GM10847 (cell line): ENCODE results near the gene INPP5J.

ENCODE experiments used
- POLR2A ChIP-seq: IDR thresholded peaks from 2 replicates; pipeline ENCODE4 v1.6.1; 2011; ENCODE audit not compliant: insufficient read length; ENCODE audit errors: extremely low read depth

The INPP5J gene

DNA sequence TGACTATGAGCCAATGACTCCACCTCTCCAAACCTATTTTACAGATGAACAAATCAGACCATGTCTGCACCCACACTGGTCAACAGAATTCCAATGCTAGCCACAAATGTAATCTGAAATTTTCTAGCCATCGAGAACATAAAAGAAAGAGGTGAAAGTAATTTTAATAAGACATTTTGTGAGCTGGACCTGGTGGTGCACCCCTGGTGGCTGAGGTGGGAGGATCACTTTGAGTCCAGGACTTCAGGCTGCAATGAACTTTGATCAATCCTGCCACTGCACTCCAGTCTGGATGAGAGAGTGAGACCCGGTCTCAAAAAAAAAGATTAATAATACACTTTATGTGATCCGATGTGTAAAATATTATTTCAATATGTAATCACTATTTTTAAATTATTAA, 27.8 kb downstream of the INPP5J start:
- TF ChIP-seq POLR2A: no peak

DNA sequence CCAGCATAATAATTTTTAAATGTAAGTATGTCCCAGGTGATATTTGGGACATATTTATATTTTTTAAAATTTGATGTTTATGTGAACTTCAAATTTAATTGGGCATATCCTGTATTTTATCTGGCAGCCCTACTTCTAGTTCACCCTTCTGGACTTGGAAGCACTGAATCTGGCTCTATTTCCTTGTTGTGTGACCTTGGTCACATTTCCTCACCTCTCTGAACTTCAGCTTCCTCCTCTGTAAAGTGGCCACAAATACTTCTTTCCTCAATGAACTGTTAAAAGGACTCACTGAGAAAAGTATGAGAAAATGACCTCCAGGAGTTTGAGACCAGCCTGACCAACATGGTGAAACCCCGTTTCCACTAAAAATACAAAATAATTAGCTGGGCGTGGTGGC, 29.1 kb downstream of the INPP5J start:
- TF ChIP-seq POLR2A: no peak

DNA sequence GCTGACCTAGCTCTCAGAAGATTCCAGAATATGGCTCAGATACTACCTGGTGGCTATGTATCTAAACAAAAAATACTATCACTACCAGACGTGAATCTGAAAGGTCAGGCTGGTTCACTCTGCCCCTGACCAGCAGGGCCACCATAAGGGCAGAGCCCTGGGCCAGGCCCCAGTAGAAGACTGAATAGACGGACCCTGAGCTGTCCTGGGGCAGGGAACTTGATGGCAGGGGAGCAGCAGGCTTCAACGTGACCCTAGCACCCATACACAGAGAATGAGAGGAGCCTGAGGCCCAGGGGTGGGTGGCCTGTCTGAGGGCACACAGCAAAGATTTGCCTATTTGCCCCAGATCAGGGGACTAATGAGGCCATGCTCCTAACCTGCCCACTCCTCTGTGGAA, 30.6 kb downstream of the INPP5J start:
- TF ChIP-seq POLR2A: no peak

GRCh38 chr22:31154975-31155374, 32.2 kb downstream of the INPP5J start:
- no peak for TF ChIP-seq POLR2A

DNA sequence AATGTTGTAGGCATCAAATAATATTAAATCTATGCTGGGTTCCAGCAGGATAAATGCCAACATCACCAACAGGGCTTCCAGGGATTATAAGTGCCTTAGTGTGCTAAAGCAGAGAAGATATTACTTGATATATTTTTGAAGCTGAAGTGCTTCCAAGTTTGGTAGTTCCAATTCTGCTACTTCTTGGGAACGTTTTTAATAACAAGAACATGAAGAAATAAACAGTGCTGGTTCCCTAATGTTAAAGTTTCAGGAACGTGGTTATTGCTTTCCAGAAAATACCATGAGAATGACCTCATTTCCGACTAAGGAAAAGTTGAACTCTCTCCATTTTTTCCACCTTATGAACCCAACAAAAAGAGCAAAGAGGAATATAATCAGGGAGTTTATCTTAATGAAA, 32.7 kb downstream of the INPP5J start:
- TF ChIP-seq POLR2A: no peak

GRCh38 chr22:31160328-31160978, 37.7 kb downstream of the INPP5J start:
- TF ChIP-seq POLR2A: no peak

DNA sequence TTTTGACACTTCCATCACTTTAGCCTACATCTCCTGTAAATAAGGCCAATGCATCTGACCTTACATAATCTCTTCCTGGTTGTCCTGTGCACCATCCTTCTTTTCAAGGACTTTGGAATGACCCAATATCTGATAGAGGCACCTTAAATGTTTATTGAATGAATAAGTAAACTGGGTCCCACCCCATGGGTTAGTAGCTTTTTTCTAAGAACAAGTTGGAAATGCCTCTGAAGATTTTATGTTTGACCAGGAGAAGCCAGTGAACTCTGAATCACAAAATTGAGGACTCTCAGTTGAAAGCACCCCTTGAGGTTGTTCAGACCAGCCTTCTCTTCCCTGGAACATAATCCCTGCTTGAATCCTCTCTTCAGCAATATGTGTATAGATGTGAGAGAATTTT, 38.6 kb downstream of the INPP5J start:
- no peak for TF ChIP-seq POLR2A

GRCh38 chr22:31162015-31162765, 39.4 kb downstream of the INPP5J start:
- TF ChIP-seq POLR2A: no peak

DNA sequence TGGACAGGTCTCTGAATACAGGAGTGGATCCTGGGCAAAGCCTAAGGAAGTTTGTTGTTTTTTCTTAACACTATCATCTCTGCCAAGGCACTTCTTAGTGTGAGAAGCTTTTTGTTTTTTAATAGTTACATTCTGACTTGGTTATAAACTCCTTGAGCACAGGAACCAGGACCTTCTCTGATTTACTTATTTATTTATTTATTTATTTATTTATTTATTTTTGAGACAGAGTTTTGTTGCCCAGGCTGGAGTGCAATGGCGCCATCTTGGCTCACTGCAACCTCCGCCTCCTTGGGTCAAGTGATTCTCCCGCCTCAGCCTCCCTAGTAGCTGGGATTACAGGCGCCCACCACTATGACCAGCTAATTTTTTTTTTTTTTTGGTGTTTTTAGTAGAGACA, 48.2 kb downstream of the INPP5J start:
- no peak for TF ChIP-seq POLR2A

- no peak for TF ChIP-seq POLR2A
Measured at GRCh38 chr22:31173386-31174145, 50.8 kb downstream of the INPP5J start.

DNA sequence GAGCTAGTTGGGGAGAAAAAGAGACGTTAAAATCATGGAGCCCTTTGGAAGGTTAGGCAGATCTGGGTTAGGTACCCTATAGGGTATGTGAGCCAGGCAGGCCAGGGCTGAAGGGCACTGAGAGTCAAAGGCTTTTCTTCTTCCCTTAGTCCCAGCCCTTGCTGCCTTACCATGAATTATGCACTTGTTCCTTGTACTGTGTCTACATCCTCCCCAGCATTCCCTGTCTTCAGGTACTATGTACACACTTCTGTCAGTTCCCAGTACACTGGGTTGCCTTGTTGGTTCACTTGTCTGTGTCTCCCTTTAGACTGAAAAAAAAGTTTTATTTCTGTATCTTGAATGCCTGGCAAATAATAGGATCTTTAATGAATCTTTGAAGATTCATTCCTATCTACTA, 54.2 kb downstream of the INPP5J start:
- TF ChIP-seq POLR2A: no peak

DNA sequence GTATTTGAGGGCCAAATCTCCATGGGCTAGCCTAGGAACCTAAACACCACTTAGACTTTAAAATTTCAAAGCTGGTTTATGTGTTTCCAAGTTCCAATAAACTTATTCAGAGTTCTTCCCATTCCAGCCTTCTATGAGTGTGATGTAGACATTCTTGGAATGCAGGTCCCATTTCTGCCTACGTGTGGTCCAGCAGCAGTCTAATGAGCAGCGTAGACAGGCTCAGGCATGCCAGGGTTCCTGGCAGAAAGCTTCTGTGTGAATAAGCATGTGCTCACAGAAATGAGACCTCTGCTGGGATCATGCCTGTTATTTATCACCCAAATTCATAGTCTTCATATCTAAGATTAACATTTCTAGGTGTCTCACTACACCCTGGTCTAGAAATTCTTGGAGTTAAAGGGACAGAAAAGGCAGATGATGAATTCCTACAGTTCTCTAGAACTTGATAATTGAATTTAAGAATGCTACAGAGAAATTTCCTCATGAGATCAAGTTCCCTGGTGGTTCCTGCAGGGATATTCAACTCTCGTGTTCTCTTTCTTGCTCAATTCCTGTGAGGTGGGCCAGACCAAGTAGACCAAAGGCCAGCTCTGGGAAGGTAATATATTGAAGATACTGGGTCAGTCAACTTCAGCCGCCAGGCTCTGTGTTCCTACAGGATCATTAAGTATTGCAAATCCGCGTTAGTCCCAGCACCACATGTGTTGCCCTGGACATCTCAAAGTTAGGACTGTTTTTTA, 54.8 kb downstream of the INPP5J start:
- TF ChIP-seq POLR2A: no peak

- TF ChIP-seq POLR2A: no peak
Measured at GRCh38 chr22:31178859-31179258, 56.1 kb downstream of the INPP5J start.

DNA sequence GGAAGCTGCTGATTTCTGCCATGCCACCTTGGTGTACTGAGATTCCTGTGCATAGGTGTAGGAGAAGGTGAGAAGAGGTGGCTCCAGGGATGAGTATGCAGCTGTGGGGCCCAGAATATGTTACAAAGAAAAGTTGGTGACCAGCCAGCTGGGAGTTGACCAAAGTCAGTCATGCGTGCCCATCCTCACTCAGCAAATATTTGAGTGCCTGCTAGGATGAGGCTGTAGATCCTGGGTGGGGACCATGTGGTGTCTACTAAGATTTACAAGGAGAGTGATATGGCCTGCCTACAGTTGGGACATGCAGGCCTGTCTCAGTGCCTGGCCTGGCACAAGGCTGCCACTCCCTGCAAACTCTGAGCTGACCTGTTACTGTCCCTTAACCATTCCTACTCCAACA, 56.6 kb downstream of the INPP5J start:
- TF ChIP-seq POLR2A: no peak

DNA sequence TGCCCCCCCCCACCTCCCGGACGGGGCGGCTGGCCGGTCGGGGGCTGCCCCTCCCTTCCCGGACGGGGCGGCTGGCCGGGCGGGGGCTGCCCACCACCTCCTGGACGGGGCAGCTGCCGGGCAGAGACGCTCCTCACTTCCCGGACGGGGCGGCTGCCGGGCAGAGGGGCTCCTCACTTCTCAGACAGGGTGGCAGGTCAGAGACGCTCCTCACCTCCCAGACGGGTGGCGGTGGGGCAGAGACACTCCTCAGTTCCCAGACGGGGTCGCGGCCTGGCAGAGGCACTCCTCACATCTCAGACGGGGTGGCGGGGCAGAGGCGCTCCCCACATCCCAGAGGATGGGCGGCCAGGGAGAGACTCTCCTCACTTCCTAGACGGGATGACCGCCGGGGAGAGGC, 61.2 kb downstream of the INPP5J start:
- no peak for TF ChIP-seq POLR2A
